Spleen (tissue), 11 donors: ENCODE data around the gene RHBDD3. TPM values are rescaled to one million over a fixed set of nuclear protein-coding genes. Genes with fewer than 3 reads are reported as not detected.

Source experiments
- DNase-seq: peaks from one replicate; pipeline ENCODE4 v3.0.0-alpha.2; 2020
- H3K27ac ChIP-seq, 8 donors: fragments of 200-600 bp; sonication (generic) in 7 of 8; 1 replicate in 4 of 8; 2 replicates in 4 of 8; pipeline versions ENCODE4 v1.5.0 to v1.8.0; 2016 to 2021; ENCODE audit warnings: inconsistent platforms in 4 of 8, mild to moderate bottlenecking in 4 of 8, moderate library complexity in 1 of 8
- H3K27me3 ChIP-seq, 7 donors: fragments of 200-600 bp; sonication (generic) in 6 of 7; replicated peaks in 1 of 7; 1 replicate in 4 of 7; 2 replicates in 3 of 7; pipeline versions ENCODE4 v1.5.0 to v1.8.0; 2016 to 2021; ENCODE audit warnings: inconsistent platforms in 3 of 7, mild to moderate bottlenecking in 1 of 7
- H3K36me3 ChIP-seq, 6 donors: fragments of 200-600 bp; sonication (generic) in 5 of 6; 1 replicate in 4 of 6; 2 replicates in 2 of 6; pipeline versions ENCODE4 v1.5.0 to v1.8.0; 2016 to 2021; ENCODE audit warnings: inconsistent platforms in 2 of 6
- H3K4me1 ChIP-seq, 6 donors: fragments of 200-600 bp; sonication (generic) in 5 of 6; 1 replicate in 3 of 6; 2 replicates in 3 of 6; pipeline versions ENCODE4 v1.5.0 to v1.8.0; 2016 to 2021; ENCODE audit warnings: inconsistent platforms in 3 of 6
- H3K4me3 ChIP-seq, 8 donors: fragments of 200-600 bp; sonication (generic) in 7 of 8; 1 replicate in 4 of 8; 2 replicates in 4 of 8; pipeline versions ENCODE4 v1.5.0 to v1.8.0; 2016 to 2021; ENCODE audit warnings: inconsistent platforms in 4 of 8, mild to moderate bottlenecking in 4 of 8, moderate library complexity in 2 of 8
- H3K9me3 ChIP-seq, 8 donors: fragments of 200-600 bp; sonication (generic) in 7 of 8; 1 replicate in 4 of 8; 2 replicates in 4 of 8; pipeline versions ENCODE4 v1.5.0 to v1.8.0; 2016 to 2021; ENCODE audit warnings: inconsistent platforms in 4 of 8
- POLR2A ChIP-seq, 3 donors: fragments of 450-650 bp; IDR thresholded peaks; one replicate each; pipeline ENCODE4 v1.5.1; 2017; ENCODE audit warnings: antibody characterized with exemption in 3 of 3, mild to moderate bottlenecking in 1 of 3
- POLR2AphosphoS5 ChIP-seq, 3 donors: sonication (generic); formaldehyde crosslinking; IDR thresholded peaks; one replicate each; pipeline ENCODE4 v1.5.1; 2017; ENCODE audit warnings: antibody characterized with exemption in 3 of 3
- WGBS, 5 donors: extraction: QIAGEN DNeasy Blood & Tissue Kit in 3 of 5; methylation state at CpG; one replicate each; pipeline versions ENCODE4 v1.1.5 to v1.1.7; 2013 to 2018; 5-methylcytosine and 5-hydroxymethylcytosine counted together
- intact Hi-C: fragments of 100-400 bp; cut with DNase I; formaldehyde crosslinking; loops from one replicate; pipeline ENCODE4 v1.15.0; 2023; ENCODE audit warnings: low total_unique reads
- polyA plus RNA-seq, 3 donors: library from polyadenylated mRNA; stranded (reverse); fragments of 200-250 nt; gene quantifications; one replicate each; pipeline ENCODE4 v1.2.1, GENCODE V29; 2013
- total RNA-seq, 7 donors: library from RNA; depleted of rRNA in 3 of 7; stranded (reverse); fragments of >200 nt in 3 of 7; fragmentation: NEBNext Ultra II Directional in 4 of 7; extraction: Animal tissue kit (Norgen Biotek cat#: 25700) in 4 of 7; gene quantifications; one replicate each; pipeline versions ENCODE4 v1.1.0 to v1.2.1, GENCODE V29; 2016 to 2021
- TF ChIP-seq, protein P1 (sequence below), 11 experiments: fragments of 200-600 bp in 7 of 11; fragments of 450-650 bp in 4 of 11; sonication (generic) in 4 of 11; IDR thresholded peaks in 8 of 11; conservative IDR thresholded peaks in 3 of 11; 1 replicate in 7 of 11; 2 replicates in 4 of 11; pipeline versions ENCODE4 v1.4.0 to v1.8.0; 2016 to 2021; ENCODE audit warnings: antibody characterized with exemption in 11 of 11, inconsistent platforms in 4 of 11, mild to moderate bottlenecking in 1 of 11
- donor health status: healthy with polysubstance abuse.
- donor health status: DM: no; HTN: no; CAD: no; lungs with moderate emphysema.
- donor health status: DM: no; HTN: no; CAD: no.
- donor health status: Bipolar disorder and iron deficiency.
- donor health status: healthy.
- donor health status: DM: no; HTN: no; CAD: no.
- donor health status: DM: yes; HTN: yes; CAD: no.

The RHBDD3 gene
- total and polyA plus RNA-seq, 10 donors, result 16.3 to 45.8 (median 24.7) TPM

DNA sequence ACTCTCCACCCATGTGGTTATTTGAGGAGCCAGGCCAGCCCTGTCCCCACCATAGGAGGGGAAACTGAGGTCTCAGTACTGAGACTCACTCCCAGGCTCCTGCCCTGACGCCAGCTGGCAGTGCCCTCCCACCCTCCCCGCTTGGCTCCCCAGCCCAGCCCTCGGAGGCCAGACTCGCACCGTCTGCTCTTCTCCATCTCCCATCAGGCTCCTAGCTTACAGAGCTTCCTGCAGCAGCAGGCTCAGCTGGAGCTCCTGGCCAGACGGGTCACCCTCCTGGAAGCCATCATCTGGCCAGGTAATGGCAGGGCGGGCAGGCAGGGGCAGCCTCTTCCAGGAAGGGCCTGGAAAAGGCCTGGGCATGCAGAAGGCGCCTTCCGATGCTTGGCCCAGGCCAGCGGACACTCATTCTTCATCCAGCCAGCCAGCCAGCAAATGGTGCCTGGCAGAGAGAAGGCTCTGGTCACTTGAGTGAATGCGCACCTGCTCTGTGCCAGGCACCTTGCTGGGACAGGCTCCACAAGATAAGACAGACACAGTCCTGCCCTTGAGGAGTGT lies 12.6 kb downstream of the RHBDD3 start:
- H3K9me3 ChIP-seq, result no peaks in the 10 kb centered on the region
- DNase-seq, result no peak

DNA sequence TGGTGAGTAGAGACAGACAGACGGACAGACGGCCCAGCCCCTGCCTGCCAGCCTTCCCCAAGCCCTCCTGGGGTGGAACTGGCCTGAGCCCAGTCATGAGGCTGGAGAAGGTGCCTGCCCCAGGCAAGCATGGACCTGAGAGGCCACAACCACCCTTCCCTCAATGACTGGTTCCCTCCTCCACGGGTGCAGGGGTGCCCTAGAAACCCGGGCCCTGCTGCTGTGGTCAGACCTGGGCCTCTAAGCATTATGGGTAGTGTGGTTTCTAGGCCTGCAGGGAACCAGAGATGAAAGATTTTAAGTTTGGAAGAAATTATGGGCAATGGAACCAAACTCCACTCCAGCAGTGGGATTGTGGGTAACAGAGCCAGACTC lies 13.5 kb downstream of the RHBDD3 start:
- DNase-seq, result no peak
- TF ChIP-seq, protein P1, sequence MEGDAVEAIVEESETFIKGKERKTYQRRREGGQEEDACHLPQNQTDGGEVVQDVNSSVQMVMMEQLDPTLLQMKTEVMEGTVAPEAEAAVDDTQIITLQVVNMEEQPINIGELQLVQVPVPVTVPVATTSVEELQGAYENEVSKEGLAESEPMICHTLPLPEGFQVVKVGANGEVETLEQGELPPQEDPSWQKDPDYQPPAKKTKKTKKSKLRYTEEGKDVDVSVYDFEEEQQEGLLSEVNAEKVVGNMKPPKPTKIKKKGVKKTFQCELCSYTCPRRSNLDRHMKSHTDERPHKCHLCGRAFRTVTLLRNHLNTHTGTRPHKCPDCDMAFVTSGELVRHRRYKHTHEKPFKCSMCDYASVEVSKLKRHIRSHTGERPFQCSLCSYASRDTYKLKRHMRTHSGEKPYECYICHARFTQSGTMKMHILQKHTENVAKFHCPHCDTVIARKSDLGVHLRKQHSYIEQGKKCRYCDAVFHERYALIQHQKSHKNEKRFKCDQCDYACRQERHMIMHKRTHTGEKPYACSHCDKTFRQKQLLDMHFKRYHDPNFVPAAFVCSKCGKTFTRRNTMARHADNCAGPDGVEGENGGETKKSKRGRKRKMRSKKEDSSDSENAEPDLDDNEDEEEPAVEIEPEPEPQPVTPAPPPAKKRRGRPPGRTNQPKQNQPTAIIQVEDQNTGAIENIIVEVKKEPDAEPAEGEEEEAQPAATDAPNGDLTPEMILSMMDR (IDR thresholded peaks at IDR 0.05 in 8 of 11, conservative IDR thresholded peaks at IDR 0.05 in 3 of 11), result no peak
- peak in 1 of 3 donors; percentile 8 for TF ChIP-seq POLR2AphosphoS5 (IDR thresholded peaks at IDR 0.05)
- H3K9me3 ChIP-seq, result no peaks in the 10 kb centered on the region
- H3K27me3 ChIP-seq, result no peaks in the 10 kb centered on the region
- H3K4me1 ChIP-seq, result peaks cover 0 to 8% (median 2%) of the 10 kb centered on the region in 6 donors
- H3K4me3 ChIP-seq, result no peak overlapping the region
- WGBS, 5 donors, result 42 to 64% (median 52%) methylated on average over 4 of the region's 4 CpGs
- intact Hi-C loops, result no loop called here
- no peak overlapping the region for H3K27ac ChIP-seq
- peaks cover 0 to 48% (median 0%) of the 10 kb centered on the region in 6 donors for H3K36me3 ChIP-seq

More for the DNA sequence above, 12.6 kb downstream of the RHBDD3 start:
- no peak overlapping the region for H3K4me3 ChIP-seq
- intact Hi-C loops, result no loop called here
- no peaks in the 10 kb centered on the region for H3K27me3 ChIP-seq
- H3K4me1 ChIP-seq, result peaks cover 0 to 8% (median 2%) of the 10 kb centered on the region in 6 donors
- TF ChIP-seq POLR2AphosphoS5 (IDR thresholded peaks at IDR 0.05) (peak in 2 of 3 donors; percentile 18 to 20), POLR2A (IDR thresholded peaks at IDR 0.05) (no peak)
- TF ChIP-seq, protein P1 (IDR thresholded peaks at IDR 0.05 in 8 of 11, conservative IDR thresholded peaks at IDR 0.05 in 3 of 11), result no peak
- H3K27ac ChIP-seq, result no peak overlapping the region
- H3K36me3 ChIP-seq, result peaks cover 0 to 52% (median 0%) of the 10 kb centered on the region in 6 donors
- 94 to 100% (median 98%) methylated on average over 9 to 11 of the region's 11 CpGs for WGBS, 5 donors

DNA sequence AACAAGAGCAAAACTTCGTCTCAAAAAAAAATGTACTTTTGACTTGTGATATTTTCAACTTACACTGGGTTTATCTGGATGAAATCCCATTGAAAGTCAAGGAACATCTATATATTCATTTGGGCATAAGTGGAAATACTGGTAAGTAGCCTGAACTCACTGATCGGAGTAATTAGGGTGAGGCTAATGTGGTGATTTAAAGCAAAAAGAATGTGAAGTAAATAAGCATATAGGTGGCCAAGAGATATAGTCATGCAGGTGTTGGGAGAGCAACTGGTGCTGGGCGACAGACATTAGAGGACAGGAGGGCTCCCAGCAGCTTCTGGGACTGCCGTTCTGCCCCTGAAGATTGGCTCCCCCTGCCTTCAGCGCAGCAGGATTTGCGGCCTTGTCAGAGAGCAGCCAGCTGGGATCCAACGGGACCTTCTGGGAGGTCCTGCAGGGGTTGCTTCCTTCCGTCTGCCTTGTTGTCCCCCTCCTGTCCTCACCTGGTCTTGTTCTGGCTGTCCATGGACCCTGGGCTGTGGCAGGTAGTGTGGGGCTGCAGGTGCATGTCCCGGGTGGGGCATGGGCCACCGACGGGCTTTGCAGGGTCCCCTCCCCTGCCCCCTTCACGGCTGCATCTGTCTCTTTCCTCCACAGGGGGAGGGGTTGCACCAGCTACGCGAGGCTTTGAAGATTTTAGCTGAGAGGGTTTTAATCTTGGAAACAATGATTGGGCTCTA lies 14.1 kb downstream of the RHBDD3 start:
- DNase-seq, result no peak

More for the DNA sequence above, 14.1 kb downstream of the RHBDD3 start:
- Histone ChIP-seq H3K27me3 (no peaks in the 10 kb centered on the region), H3K27ac (no peak overlapping the region), H3K4me1 (peaks cover 0 to 8% (median 2%) of the 10 kb centered on the region in 6 donors), H3K4me3 (no peak overlapping the region), H3K9me3 (no peaks in the 10 kb centered on the region), H3K36me3 (peaks cover 0 to 43% (median 0%) of the 10 kb centered on the region in 6 donors)
- intact Hi-C loops, result no loop called here
- 82 to 94% (median 88%) methylated on average over 9 to 14 of the region's 14 CpGs for WGBS, 5 donors
- TF ChIP-seq, protein P1 (IDR thresholded peaks at IDR 0.05 in 8 of 11, conservative IDR thresholded peaks at IDR 0.05 in 3 of 11), result no peak
- TF ChIP-seq POLR2AphosphoS5 (IDR thresholded peaks at IDR 0.05), result peak in 1 of 3 donors; percentile 42
